Stimulated activated CD8-positive, alpha-beta memory T cell treated with anti-CD3 and anti-CD28 coated beads, Interleukin-15, amount 100 ng/mL, for 4 hours (primary cell): ENCODE measurements around the gene PRRC2B.

ENCODE experiments used
- DNase-seq, 2 donors: peaks; one replicate each; pipeline ENCODE4 v3.0.0-alpha.2; 2020; ENCODE audit warnings: low read depth in 2 of 2

The PRRC2B gene

DNA sequence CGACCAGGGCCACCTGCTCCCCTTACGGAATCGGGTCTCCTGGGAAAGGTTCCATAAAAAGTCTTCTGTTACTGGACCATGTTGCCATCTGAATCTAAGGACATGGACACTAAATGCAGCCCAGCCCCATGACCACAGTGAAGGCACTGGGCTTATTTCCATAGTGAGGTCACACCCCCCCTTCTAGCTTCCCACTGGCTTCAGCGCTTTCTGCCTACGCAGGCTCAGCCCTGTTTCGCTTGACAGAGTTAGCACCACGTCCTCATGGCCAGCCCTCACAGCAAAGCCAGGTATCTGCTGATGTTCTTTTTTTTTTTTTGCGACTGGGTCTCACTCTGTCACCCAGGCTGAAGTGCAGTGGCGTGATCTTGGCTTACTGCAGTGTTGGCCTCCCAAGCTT is 123.0 kb downstream of the PRRC2B start:
- DNase-seq: no peak

GRCh38 chr9:131517761-131518190 is 123.9 kb downstream of the PRRC2B start:
- DNase-seq: no peak

- DNase-seq: no peak
Observed at GRCh38 chr9:131518553-131518952, 124.7 kb downstream of the PRRC2B start.

DNA sequence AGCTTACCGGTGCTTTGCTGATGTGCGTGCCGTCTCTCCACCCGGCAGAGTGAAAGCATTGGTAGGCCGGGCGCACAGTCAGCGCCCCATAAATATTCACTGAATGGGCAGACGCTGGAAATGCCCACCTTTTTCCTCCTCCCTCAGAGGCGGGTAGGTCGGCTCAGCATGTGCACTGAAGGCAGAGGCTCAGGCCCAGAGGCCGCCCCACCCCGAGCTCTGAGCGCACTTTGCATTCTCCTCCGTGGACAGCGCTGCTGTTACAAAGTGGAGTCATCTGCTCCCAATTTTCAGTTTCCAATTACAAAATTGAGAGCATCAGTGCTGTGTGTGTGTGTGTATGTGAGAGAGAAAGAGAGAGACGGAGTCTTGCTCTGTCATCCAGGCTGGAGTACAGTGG is 126.6 kb downstream of the PRRC2B start:
- no peak for DNase-seq

- DNase-seq: no peak
Observed at GRCh38 chr9:131521203-131521602, 127.3 kb downstream of the PRRC2B start.

- no peak for DNase-seq
Observed at GRCh38 chr9:131521822-131522221, 127.9 kb downstream of the PRRC2B start.

- DNase-seq: no peak
Observed at GRCh38 chr9:131522257-131523085, 128.6 kb downstream of the PRRC2B start.

DNA sequence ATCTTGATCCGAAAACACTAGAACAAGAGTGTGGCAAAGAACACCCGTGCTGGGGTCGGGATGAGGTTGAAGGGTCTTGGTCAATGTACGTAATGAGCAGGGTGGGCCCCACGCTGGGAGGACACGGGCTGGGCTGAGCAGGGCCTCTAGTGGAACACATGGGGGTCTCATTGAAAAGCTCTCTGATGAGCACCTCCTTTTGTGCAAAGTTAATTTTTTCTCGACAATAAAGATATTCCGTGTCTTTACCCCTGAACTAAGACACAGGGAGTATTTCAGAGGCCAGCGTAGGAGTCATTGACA is 129.2 kb downstream of the PRRC2B start:
- no peak for DNase-seq

DNA sequence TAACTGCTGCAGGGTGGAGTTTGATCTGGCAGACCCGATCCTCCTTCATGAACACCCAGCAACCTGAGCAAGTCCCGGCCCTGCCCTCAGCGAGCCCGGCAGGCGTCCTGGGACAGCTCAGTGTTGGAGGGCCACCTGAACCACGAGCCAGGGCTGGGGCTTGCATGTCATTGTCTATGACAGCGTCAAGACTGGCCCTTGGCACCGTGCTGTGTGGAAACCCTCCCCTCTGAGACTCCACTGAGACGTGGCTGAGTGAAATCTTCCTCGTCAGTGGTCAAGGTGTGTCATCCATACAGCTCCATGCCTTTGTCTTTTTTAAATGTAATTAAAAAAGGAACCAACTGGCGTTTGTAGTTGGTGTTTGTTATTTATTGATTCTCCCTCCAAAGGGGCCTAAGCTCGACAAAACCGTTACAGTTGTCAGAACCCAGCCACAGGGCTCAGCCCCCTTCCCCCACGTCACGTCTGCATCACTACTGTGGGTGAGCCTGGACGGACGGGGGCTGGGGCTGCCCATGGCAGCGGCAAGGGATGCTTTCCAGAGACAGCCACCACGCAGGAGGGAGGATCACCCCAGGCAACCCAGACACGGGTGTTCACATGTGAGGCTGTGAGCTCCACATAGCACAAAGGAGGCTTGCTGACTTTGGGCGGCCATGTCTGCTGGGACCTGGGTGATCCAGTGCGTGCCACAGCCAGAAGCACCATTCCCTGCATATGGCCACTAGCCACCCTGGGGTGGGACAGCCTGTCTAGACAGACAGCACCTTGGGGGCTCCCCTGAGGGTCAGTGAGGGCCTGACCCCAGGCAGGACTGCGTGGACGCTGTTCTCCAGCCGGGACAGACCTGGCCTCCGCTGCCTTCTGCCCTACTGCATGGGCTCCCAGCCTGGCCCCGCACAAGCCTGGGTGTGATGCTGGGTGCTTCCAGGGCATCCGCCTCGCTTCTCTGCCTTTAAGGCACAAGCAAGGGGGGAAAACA is 129.9 kb downstream of the PRRC2B start:
- no peak for DNase-seq

DNA sequence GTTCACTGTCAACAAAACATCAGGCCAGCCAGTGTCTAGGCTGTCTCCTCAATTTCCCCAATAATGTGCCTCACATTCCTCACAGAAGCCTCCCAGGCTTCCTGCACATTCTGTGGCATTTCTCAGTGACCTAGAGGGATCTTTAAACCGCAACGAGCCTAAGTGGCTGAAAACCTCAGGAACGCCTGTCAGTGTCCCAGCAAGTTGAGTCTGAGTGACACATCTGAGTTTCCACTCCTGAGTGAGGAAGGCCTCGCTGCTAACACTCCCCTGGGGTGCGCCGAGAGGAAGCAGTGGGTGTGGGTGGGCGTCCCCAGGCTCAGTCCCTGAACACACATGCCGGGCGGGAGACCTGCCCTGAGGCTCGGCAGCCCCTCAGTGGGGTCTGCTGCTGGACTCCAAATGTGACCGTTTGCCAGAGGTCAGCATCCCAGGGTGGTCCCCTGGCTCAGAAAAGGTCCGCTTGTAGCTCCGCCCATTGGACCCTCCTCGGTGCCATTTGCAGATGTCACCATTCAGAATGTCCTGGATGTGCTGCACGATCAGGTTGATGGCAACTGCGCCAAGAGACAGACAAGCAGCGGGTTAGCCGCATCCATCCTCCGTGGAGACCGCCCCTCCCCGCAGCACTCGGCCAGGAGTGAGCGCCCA is 130.9 kb downstream of the PRRC2B start:
- DNase-seq: no peak

DNA sequence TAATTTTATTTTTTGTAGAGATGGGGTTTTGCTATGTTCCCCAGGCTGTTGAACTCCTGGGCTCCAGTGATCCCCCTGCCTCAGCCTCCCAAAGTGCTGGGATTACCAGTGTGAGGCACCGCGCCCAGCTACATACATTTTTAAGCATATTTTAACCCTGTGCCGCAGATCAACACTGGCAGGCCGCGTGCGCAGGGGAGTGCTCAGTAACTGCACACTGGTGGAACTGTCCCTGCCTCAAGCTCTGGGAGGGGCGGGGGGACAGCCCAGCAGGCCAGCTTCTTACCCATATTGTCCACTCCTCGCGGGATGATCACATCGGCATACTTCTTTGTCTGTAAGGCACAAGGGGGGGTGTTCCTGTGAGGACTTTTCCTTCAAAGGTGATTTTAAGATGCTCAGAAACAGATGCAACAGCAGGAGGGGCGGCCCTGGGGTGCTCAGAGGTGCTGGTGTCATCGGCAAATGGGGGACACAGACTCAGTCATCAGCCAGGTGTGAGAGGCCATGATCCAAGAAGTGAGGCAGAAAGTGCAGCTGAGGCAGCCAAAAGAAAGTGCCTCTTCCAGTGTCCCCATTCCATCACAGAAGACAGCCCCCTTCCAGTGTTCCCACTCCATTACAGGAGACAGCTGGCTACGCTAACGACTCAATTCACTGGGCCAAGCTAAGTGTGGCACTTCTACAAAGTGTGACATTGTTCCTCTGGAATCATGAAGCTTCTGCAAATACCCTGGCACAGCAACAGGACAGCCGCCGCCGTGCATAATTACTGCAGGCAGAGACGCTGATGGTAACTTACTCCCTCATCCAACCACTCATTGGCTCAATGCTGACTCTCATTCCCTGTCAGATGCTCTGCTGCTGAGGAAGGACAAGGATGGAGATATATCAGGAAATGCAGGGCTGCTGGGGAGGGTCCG is 132.0 kb downstream of the PRRC2B start:
- DNase-seq: no peak

GRCh38 chr9:131528186-131528585 is 134.3 kb downstream of the PRRC2B start:
- DNase-seq: no peak

DNA sequence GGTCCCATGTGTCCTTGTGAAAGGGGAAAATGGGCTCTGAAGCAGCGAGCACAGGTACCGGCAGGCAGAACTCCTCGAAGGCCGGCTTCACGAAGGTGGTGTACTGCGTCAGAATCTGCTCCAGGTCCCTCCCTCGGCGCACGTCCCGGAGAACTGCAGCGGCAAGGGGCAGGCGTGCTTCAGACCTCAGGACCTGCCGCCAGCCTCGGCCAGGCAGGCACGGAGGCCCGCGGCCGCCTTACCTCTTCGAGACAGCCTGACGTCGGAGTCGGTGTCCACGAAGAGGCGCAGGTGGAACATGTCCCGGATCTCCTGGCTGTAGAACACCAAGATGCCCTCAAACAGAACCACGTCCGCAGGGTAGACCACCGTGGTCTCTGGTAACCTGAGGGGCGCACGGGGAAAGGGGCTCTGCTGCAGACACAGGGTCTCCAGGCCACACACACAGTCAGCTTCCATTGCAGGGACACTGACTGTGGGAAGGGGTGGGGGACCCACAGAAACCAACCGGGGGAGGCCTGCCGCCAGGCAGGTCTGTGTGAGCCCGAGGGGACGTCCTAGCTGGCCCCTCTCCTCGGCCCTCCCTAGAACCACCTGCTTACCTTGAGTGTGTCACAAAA is 135.1 kb downstream of the PRRC2B start:
- DNase-seq: no peak

DNA sequence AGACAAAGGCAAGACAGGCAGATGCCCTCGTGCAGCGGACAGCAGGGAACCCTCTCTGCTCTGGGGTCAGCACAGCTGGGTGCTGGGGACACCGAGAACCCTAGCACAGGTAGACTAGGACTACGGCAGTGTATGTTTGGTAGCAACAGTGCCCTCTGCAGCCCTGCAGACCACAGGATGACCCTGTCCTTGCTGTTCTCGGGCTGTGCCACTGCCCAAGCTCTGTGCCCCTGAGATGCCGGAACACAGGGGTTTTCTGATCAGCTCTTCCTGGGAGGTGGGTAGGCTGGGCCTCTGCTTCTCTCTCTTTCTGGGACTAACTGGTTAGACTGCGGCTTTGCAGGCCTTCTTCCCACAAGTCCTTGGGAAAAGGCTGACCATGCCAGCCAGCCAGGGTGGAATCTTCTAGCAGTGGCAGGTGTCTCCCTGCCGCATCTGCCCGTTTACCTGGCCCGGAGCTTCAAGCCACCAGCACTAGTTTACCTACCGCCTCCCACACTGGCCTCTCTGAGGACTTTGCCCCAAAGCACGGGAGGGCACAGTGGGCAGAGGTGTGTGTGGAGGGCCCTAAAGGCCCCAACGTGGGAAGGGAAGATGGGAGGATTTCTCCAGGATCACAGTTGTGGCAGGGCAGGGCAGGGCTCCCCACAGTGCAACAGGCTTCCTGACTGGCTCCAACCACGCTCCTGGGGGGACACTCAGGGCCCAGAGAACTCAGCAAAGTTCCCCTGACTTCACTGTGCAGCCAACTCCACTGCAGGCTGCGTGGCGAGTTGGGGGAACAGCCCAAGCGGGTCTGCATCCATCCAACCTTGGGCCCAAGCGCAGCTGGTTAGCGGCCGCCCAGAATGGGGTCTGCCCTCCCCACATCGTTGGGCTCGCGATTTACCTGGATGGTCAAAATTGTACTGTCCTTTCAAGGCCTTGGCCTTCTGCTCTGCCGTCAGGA is 136.0 kb downstream of the PRRC2B start:
- no peak for DNase-seq

- no peak for DNase-seq
Observed at GRCh38 chr9:131530546-131530919, 136.6 kb downstream of the PRRC2B start.

GRCh38 chr9:131530920-131531832 is 137.3 kb downstream of the PRRC2B start, which contains the start of gene UCK1:
Gene UCK1 (minus strand): TSS chr9:131531263. CDS start chr9:131531174, 89 bp downstream.
- peak; percentile 32 to 45 for DNase-seq

GRCh38 chr9:131534721-131535237 is 140.9 kb downstream of the PRRC2B start:
- no peak for DNase-seq

DNA sequence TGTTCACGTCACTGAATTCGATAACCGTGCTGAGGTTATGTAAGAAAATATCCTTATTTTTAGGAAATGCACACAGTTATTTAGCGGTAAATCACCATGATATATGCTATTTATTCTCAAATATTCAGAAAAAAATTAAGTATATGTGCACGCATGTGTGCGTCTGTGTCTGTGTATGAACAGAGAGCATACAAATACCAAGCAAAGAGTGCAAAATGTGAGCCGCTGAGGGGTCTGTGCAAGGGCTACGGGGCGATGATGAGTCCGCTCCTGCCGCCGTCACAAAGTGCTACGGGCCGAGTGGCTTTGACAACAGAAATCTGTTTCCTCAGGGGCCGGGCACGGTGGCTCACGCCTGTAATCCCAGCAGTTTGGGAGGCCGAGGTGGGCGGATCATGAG is 144.1 kb downstream of the PRRC2B start:
- no peak for DNase-seq
